IPS DF 19.7 (cell line): ENCODE results near the gene CLMN.
"Not testable (repeated sequence)": the region's sequence is repeated elsewhere in the genome, so short reads cannot be mapped to it uniquely, and the experiment has no call there.

Experiments
- DNase-seq: peaks from one replicate; pipeline ENCODE4 v3.0.0-alpha.2; 2013; ENCODE audit warnings: low read depth, low spot score

Gene CLMN

DNA sequence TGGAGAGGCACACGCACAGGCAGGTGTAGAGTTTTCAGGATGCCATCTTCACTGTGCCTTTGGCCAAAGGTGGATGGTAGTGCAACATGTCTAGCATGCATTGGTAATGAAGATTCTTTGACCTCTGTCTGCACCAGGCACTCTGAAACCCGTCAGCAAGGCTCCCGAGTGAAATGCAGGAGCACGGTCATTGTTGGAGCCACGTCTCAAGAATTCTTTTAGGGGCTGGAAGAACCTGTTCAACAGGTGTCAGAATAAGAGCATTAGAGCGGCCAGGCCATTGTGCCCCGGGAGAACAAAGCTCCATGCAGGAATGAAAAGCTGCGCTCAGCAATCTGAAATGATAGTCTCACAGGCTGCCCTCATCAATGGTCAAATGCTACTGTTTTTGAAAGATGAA is 122.2 kb downstream of the CLMN start:
- DNase-seq = no peak

DNA sequence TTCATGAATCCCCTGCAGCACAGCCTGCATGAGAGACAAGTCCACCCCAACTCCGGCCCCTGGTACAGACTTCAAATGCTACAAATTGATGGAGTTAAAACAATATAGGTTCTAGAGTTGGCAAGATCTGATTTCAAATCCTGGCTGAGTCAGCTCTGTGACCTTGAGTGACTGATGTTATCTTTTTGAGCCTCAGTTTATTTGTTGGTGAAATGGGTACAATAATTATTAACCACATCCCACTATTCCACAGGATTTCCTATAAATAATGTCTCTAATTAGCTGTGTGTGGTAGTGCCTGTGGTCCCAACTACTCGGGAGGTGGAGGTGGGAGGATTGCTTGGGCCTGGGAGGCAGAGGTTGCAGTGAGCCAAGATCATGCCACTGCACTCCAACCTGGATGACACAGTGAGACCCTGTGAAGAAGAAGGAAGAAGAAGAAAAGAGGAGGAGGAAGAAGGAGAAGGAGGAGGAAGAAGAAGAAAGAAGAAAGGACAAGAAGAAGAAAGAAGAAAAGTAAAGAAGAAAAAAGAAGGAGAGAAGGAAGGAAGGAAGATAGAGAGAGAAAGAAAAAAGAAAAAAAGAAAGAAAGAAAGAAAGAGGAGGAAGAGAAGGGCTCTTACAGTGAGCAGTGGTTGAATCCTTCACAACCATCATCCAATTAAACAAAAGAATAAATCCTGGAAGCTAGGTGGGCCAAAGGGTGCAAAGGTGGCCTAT is 122.7 kb downstream of the CLMN start:
- no peak for DNase-seq

DNA sequence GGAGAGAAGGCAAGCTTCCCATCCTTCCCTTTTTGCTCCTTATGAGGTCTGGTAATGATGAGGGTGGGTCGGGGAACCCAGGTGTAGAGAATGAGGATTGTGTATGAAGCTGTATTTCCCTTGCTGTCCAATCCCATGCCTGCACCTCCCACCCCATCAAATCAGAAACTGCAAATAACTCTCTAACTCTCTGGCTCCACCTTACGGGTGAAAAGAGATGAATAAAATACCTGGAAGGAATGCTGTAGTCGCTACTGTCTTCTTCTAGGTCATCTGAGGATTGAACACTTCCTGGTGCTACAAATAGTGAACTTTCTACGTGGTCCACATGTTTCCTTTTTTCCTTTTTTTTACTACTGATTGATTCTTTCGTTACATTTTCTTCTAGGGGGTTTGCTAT is 123.4 kb downstream of the CLMN start:
- DNase-seq = no peak

DNA sequence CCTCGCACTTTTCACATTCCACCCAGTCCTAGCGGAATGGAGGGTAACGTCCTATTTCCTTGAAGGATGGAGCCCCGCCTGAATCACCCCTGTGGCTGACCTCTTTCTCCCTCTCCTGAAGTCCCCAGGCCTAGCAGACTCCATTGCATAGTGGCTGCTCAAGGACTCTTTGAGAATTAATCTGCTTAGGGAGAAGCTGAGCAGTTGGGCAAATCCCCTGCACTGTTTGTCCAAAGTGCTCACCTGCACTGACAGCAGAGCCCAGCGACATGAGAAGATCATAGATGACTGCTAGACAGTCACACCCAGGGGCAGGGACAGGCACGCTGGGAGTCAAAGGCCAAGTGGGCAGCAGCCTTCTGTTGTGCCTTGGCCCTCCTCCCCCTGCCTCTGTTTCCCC is 124.7 kb downstream of the CLMN start:
- no peak for DNase-seq

DNA sequence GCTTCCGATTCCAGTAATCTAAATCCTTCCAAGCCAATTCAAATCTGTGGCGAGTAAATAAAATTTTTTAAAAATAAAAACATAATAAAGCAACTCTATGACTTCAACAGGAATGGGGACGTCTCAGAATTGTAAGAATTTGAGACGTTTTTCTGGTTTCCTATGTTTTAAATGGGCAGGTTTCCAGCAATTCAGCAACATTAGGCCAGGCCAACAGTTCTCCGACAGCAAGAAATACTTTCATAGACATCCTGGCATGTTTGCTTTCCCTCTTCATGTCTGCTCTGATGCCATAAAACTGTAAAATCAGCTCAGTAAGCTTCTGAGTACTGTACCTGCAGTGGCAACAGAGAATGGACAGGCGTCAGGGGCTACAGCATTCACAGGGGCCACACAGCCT is 126.6 kb downstream of the CLMN start:
- no peak for DNase-seq

DNA sequence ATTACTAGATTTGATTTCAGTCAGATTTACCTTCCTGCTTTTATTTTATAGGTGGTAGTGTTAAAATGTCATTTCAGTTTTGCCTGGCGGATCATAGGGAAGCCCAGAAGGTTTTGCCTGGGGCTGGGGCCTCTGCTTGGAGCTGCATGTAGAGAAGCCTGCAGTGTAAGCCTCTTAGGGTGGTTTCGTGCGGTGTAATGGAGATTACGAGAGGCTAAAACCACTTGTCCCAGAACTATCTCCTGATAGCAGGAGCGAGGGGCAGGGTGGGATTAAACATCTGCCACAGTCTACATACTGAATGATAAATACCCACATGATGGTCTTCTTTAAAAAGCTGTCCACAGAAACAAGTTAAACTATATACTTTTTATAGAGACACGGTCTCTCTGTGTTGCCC is 127.4 kb downstream of the CLMN start:
- no peak for DNase-seq

DNA sequence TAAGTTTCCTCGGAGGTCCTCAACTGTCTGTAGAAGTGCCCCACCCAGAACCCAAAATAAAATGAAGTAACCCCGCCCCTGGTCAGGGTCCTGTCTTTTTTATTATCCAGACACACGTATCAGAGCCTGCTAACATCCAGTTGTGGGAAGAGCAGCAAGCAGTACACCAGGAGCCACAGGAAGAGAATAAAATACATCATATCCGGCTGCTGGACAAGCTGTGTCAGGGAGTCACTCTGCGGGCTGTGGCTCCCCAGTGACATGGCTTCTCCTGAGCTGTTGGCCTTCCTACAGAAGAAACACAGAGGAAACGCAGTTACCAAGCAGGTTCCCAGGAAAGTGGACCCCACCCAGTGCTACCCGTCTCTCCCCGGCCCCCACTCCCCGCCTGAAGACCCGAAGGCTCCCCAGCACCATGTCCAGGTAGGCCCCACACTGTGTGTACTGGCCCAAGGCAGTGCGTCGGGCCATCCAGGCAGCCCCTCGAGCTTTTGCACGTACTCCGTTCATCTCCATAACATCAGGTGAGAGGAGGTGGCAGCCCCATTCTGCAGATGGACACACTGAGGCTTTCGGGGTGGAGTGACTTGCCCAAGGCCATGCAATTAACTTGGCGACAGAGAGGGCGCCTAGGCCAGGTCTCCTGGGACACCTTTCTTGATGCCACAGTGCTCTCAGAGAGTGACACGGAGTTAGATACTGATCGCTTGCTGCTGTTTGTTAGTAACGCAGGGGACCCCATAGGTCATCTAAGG is 128.1 kb downstream of the CLMN start:
- DNase-seq = no peak

DNA sequence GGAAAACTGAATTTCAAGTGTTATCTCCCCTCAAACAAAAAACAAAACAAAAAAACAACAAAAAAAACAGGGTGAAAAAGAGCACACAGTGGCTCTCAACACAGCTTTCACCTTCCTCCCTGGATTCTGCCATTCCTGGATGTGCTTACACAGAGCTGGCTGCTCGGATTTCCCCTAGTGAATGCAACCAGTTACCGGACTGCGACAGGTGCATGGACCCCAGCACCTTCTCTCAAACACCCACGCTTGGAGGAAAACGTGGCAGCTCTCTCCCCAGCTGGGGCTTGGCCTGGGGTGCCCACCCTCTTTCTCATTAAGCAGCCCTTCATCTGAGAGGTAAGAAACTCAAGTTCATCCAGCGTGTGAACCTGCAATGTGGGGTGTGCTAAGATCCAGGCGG is 128.9 kb downstream of the CLMN start:
- DNase-seq = no peak

DNA sequence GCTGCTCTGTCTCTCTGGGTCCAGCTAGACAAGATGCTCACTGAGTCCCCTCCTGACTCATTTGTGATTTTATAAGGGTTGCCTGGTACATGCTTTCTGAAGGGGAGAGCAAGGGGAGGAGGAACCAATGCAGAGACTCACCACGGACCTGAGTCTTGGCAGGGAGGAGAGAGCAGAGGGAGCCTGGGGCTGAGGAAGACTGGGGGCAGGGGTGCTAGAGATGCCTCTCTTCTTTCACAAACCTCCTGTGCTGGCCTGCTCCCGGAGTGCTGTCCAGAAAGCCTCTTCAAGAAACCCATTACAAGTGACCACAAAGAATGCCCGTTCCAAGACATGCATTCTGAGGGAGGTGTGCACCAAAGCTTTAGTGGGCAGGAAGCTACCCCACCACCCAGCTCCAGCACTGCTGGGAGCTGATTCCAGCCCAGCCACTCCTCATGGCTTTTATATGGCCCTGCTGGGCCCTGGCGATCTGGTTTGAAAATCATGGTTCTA is 129.3 kb downstream of the CLMN start:
- DNase-seq = no peak

DNA sequence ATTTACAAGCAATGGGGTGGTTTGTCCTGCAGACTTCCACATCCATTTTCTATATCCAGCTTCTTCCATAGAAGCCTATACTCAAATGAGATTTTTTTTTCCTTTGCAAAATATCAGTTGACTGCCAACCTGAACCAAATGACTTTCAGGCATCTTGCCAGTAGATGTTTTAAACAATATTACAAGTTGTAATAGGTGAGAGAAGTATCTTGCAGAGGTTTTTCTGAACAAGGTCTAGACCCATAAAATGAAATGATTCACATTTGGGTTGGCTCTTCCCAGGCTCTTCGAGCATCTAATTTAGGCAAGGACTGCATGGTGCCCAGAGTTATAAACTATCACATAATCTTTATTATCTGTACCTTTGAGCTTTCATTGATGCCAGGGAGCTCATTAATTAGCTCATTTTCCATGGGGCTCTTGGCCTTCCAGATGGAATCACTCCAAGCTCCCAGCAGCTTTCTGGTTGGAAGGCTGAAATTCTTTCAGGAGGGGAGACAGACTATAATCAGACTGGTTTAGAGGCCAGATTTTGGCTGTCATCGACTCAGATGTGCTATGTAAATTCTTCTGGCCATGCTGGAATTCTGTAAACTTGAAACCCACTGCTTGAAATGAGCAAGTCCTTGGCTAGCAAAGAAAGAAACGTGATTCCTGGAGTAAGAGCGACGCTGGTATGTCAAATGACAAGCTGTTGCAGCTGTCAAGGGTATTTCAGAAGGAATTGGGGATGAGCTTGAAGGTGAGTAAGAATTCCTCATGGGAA is 130.2 kb downstream of the CLMN start:
- DNase-seq = no peak

DNA sequence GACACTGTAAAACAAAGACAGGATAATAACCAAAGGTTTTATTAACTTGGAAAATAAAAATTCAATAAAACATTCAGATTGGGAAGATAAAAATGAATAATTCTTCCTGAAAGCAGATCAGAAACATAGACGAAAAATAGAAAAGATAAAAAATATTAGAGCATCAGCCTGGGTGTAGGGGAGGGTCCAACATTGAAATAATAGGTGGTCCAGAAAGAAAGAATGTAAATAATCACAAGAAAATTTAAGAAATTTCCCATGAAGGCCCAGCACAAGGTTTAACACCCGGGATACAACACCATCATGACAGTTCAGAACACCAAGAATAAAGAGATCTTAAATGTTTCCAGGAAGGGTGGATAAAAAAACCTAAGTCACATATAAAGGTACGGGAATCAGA is 131.3 kb downstream of the CLMN start:
- DNase-seq = no peak

DNA sequence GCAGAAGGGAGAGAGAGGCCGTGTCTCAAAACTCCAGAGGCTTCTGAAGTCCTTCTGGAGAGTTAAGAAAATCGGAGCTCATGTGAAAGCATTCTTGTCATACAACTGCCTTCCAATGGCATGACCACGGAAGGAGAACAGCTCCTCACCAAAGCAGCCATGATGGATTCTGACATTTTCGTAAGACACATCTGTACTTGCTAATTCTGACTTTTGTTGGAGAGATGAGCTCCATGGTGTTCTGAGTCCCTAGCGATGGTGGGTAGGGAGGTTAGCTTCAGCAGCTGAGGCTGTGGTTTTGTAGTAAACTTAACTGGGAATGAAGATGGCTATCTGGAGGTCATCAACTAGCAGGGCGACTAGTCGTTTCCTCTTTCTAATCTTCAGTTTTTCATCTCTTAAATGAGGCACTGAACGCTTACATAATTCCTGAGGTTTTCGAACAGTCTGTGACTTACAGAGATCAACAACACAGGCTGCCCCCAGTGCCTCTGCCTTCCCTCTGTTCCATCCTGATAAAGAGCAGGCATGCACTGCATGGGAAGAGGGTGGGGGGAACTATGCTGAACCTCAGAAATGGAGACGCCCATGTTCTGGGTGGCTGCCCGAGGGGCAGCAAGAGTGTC is 133.8 kb downstream of the CLMN start:
- DNase-seq = no peak

DNA sequence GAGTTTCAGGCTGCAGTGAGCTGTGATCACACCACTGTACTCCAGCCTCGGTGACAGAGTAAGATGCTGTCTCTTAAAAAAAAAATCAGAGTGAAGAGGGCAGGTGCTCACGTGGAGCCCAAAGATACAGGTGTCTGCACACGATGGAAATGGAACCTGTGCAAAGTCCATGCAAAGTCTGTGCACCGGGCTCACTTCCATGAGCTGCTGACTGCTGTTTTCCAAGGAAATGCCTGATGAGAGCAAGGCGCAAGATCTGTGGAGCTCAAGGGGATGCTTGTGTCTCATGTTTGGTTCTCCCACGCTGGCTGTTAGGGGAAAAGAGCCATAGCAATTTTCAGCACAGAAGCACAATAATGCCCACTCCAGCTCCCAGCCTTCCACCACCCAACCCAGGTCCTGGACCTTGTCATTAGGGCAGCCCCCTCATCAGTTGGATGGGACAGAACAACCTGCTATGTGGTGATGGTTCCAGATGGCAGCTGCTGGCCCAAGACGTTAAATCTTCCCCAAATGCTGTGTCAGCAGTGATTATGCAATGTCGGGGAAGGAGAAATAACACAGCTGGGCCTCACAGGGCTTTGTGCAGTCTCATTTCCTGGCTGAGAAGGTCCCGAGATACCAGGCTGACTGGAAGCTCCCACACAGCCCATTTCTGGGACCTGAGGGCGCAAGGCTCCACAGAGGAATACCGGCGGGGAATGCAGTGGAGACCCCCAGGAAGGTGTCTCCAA is 134.5 kb downstream of the CLMN start:
- DNase-seq = no peak

DNA sequence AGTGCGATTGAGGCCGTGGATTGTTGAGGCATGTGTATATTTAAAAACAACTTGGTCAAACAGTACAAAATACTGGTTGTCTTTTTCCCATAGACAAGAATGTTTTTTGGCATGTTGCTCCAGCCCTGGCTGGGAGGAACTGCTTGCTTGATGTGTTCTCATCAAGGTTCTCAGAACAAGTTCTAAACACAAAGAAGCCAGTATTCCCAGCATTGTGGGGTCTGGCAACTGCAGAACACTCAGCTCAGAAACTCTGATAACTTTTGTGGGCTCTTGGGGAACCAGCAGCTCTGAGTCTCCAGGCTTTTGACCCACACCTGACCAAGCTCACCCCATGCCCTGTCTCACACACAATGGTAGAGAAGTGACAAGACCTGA is 135.3 kb downstream of the CLMN start:
- DNase-seq = no peak

DNA sequence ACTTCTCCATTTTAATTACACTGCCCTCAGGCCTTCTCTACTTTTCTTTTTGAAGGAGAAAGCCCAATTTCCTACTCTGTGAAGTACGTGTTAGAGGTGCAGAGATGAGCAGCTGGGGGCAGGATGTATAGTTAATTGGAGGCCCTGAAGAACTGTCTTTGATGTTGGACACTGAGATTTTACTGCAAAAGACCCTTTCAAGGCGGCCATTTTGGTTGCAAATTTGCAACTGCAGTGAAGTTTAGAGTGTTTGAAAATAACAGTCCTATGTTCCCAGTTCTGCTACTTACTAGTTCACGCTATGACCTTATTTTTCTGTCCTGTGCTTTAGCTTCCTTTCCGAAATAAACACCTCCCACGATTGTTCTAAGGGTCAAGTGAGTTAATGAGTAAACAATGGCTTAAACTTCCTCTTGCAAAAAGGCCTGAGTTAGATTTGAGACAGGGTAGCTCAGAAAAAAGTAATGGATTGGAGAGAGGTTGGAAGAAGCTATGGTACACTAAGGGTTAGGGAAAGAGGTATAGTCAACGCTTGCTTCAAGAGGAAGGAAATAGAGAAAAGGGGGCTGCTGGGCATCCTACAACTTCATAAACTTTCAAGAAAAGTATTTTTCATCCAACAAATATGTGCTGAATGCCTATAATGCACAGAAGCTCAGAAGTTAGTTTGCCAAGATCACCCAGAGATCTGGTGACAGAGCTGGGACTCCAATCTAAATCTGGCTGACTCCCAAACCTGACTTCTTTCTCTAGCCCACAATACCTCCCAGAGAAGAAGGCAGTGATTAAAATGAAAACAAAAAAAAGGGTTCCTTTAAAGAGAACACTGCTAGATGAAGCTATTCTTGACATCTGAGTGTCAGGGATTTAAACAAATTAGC is 135.9 kb downstream of the CLMN start:
- DNase-seq = no peak

DNA sequence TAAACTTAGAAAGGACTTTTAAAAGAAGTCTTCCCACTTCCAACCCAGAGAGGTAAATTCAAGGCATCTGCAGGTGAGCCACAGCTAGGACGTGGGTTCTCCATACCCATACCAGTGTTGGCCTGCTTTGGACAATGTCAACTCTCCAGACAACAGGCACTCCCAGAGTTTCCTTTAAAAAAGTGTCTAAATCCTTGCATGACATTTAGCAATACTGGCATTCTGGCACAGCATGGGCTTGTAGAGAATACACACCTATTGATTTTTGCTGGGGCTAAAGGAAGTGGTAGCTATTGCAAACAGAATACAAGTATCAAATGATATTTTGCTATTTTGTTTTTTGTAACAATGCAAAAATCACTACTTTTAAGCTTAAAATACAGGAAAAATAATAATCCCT is 136.6 kb downstream of the CLMN start:
- no peak for DNase-seq

DNA sequence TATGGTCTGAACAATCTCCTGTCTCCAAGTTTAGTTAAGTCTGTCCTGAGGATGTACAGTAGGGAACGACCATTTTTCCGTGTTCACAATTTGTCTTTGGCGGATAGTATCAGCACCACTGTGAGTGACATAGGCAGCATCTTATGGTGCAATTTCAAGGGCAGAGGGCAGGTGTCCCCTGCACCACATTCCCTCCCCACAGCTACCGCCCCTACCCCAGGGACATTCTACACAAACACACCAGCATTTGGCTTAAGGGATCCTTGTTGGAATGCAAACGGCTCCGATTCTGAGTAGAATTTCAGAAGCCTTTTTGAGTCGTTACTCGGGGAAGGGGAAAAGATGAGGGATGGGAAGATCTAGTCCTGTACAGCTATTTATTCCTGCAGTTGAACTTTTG is 137.3 kb downstream of the CLMN start:
- no peak for DNase-seq

DNA sequence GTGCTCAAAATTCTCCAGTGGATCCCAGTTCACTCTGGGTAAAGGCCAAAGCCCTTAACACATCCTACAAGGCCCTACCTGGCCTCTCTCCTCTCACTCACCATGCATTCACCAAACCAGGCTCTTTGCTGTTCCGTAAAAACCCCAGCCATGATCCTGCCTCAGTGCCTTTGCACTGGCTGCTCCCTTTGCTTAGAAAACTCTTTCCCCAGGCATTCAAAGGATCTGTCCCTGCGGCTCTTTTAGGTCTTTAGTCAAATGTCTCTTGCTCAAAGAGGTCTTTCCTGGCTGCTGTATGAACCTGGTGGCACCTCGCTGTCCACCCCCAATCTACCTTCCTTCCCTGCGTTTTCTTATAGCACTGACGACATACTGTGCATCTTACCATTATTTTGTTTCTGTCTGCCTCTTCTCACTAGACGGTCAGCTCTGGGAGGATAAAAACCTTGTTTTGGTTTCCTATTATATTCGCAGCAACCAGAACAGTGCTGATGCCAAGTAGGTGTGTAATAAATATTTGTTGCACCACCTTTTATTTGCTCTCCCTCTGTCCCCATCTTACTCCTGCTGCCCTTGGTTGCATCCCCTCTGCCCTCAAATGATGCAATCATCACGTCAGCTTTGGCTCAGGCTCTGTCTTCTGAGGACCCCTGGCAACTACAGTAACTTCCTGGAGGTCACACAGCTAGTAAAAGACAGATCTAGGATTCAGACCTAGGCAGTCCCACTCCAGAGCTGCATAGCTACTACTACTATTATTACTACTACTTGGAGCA is 138.6 kb downstream of the CLMN start:
- DNase-seq = no peak

DNA sequence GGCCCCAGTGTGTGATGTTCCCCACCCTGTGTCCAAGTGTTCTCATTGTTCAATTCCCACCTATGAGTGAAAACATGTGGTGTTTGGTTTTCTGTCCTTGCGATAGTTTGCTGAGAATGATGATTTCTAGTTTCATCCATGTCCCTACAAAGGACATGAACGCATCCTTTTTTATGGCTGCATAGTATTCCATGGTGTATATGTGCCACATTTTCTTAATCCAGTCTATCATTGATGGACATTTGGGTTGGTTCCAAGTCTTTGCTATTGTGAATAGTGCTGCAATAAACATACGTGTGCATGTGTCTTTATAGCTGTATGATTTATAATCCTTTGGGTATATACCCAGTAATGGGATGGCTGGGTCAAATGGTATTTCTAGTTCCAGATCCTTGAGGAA is 144.0 kb downstream of the CLMN start:
- not testable (repeated sequence) for DNase-seq
